Activated CD8-positive, alpha-beta memory T cell treated with anti-CD3 and anti-CD28 coated beads for 24 hours (primary cell): ENCODE measurements around the gene PRKN.

ENCODE experiments used
- DNase-seq: peaks from one replicate; pipeline ENCODE4 v3.0.0-alpha.2; 2020

The PRKN gene

GRCh38 chr6:162613310-162613709, 114.3 kb downstream of the PRKN start:
- no peak for DNase-seq

GRCh38 chr6:162612613-162613012, 115.0 kb downstream of the PRKN start:
- DNase-seq, result no peak

GRCh38 chr6:162610351-162610750, 117.2 kb downstream of the PRKN start:
- no peak for DNase-seq

GRCh38 chr6:162605881-162606280, 121.7 kb downstream of the PRKN start:
- no peak for DNase-seq

GRCh38 chr6:162603231-162604015, 124.1 kb downstream of the PRKN start:
- DNase-seq, result no peak

- DNase-seq, result no peak
Observed at GRCh38 chr6:162602759-162603158, 124.8 kb downstream of the PRKN start.

- no peak for DNase-seq
Observed at GRCh38 chr6:162596676-162597075, 130.9 kb downstream of the PRKN start.

- DNase-seq, result no peak
Observed at GRCh38 chr6:162591517-162591916, 136.0 kb downstream of the PRKN start.

- DNase-seq, result no peak
Observed at GRCh38 chr6:162581988-162582780, 145.4 kb downstream of the PRKN start.

- DNase-seq, result no peak
Observed at GRCh38 chr6:162580619-162581018, 146.9 kb downstream of the PRKN start.

- no peak for DNase-seq
Observed at GRCh38 chr6:162576016-162576415, 151.6 kb downstream of the PRKN start.

- DNase-seq, result no peak
Observed at GRCh38 chr6:162572240-162572639, 155.3 kb downstream of the PRKN start.

- no peak for DNase-seq
Observed at GRCh38 chr6:162568266-162568665, 159.3 kb downstream of the PRKN start.

- DNase-seq, result no peak
Observed at GRCh38 chr6:162562041-162562440, 165.5 kb downstream of the PRKN start.

- no peak for DNase-seq
Observed at GRCh38 chr6:162560891-162561290, 166.7 kb downstream of the PRKN start.

GRCh38 chr6:162554531-162554930, 173.0 kb downstream of the PRKN start:
- no peak for DNase-seq

GRCh38 chr6:162546905-162547304, 180.7 kb downstream of the PRKN start:
- DNase-seq, result no peak

GRCh38 chr6:162543221-162543620, 184.3 kb downstream of the PRKN start:
- no peak for DNase-seq

- no peak for DNase-seq
Observed at GRCh38 chr6:162541019-162541601, 186.5 kb downstream of the PRKN start.

GRCh38 chr6:162539321-162539720, 188.2 kb downstream of the PRKN start:
- no peak for DNase-seq

GRCh38 chr6:162538643-162539064, 188.9 kb downstream of the PRKN start:
- DNase-seq, result no peak

GRCh38 chr6:162533009-162533400, 194.6 kb downstream of the PRKN start:
- no peak for DNase-seq

- DNase-seq, result no peak
Observed at GRCh38 chr6:162532283-162533008, 195.1 kb downstream of the PRKN start.
